Measurements from ENCODE around the gene COL27A1. TPM values are rescaled to one million over a fixed set of nuclear protein-coding genes. Genes with fewer than 3 reads are reported as not detected.

COL27A1 gene
- total RNA-seq, 4 donors from 2014 or later = 2.1 to 9.0 (median 3.8) TPM

DNA sequence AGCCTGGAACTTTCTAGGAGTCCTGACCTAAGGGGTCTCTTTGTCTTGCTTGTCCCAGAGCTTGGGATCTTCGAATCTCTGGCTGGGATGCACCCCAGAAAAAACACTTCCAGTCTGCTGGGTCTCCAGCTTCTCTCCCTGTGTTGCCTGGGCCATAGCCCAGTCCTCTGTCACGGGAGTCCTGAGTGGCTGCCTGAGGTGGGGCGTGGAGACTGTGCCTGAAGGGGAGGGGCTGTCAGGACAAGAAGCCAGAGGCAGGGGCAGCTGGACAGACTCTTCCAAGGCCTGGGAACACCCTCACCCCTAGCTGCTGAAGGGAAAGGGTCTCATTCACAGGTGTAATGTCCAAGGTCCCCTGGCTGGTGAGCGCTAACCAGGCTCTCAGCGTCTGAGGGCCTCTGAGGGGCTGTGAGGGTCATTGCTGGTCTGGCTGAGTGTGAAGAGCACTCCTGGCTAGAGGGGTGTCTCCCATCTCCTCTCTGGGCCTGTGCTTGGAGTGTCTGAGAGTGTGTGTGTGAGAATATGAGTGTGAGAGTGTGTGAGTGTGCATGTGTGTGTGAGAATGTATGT lies 20.4 kb upstream of the COL27A1 start:
- in situ Hi-C loops (cut with MboI; ENCODE audit: low pct_ligation_motif_present in 1 of 4, low pct_unique_long_range_greater_than_20kb in 1 of 4, low sequenced_read_pairs in 3 of 4) (no loop called here), intact Hi-C loops (cut with DNase I; ENCODE audit: low total_unique reads) (no loop called here)
- no peak for DNase-seq
- no peak for TF ChIP-seq POLR2AphosphoS5 (IDR thresholded peaks at IDR 0.05)
- no peak overlapping the region for H3K27ac ChIP-seq
- H3K4me1 ChIP-seq = no peaks in the 10 kb centered on the region
- no peaks in the 10 kb centered on the region for H3K36me3 ChIP-seq
- no peak overlapping the region for H3K4me3 ChIP-seq
- H3K9me3 ChIP-seq = no peaks in the 10 kb centered on the region
- no peaks in the 10 kb centered on the region for H3K27me3 ChIP-seq
- WGBS, 2 donors (ENCODE audit: low coverage in 1 of 2) = 55 to 85% methylated on average over 5 of the region's 5 CpGs

DNA sequence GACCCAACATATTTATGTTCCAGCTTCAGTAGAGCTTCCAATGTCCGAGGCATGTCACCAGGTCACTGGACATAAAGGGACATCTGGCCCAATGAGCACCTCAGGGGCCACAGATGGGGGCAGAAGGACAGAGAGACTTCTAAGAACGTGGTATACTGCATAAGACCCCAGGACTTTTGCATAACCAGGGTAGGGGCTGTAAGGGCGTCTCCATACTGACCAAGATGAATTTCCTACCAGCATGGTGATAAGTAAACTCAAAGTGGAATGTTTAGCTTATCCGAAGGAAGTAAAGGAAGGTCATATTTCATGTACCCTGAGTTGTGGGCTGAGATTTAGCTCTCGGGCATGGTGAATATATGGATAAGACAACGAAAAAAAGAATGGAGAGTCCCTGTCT lies 17.5 kb upstream of the COL27A1 start:
- DNase-seq = no peak
- H3K4me1 ChIP-seq = peaks cover 0 to 11% (median 2%) of the 10 kb centered on the region in 4 donors
- no peak overlapping the region for H3K4me3 ChIP-seq
- intact Hi-C loops (cut with DNase I; ENCODE audit: low total_unique reads) (no loop called here), in situ Hi-C loops (cut with MboI; ENCODE audit: low pct_ligation_motif_present in 1 of 4, low pct_unique_long_range_greater_than_20kb in 1 of 4, low sequenced_read_pairs in 3 of 4) (no loop called here)
- no peak overlapping the region for H3K27ac ChIP-seq
- no peaks in the 10 kb centered on the region for H3K9me3 ChIP-seq
- TF ChIP-seq POLR2AphosphoS5 (IDR thresholded peaks at IDR 0.05) = no peak
- TF ChIP-seq EP300 (IDR thresholded peaks at IDR 0.05; ENCODE audit: low read depth) = no peak
- no peak for TF ChIP-seq CTCF (IDR thresholded peaks at IDR 0.05)
- no peak for TF ChIP-seq POLR2A (IDR thresholded peaks at IDR 0.05)
- no peaks in the 10 kb centered on the region for H3K36me3 ChIP-seq
- H3K27me3 ChIP-seq = no peaks in the 10 kb centered on the region
- 79 to 100% methylated on average over 1 to 6 of the region's 6 CpGs for WGBS, 2 donors (ENCODE audit: low coverage in 1 of 2)

DNA sequence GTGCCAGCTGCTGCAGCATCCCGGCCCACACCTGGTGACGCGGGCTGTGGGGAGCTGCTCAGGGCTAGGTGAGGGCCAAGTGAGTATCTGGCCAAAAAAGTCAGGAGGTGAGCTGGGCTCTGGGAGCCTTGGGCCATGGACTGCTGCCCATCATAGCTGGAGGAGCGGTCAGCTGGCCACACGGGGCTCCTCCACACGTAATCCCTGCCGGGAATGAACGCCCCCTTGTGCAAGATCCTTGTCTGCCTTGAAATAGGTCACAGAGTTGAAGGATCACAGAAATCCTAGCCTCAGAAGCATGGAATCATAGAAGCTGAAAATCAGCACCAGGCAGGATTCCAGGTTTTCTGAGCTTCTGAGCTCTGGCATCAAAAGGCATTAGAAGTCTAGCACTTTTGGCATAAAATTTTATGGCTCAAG lies 16.8 kb upstream of the COL27A1 start:
- in situ Hi-C loops (cut with MboI; ENCODE audit: low pct_ligation_motif_present in 1 of 4, low pct_unique_long_range_greater_than_20kb in 1 of 4, low sequenced_read_pairs in 3 of 4) (no loop called here), intact Hi-C loops (cut with DNase I; ENCODE audit: low total_unique reads) (no loop called here)
- Histone ChIP-seq H3K36me3 (no peaks in the 10 kb centered on the region), H3K27ac (no peak overlapping the region), H3K27me3 (no peaks in the 10 kb centered on the region), H3K9me3 (no peaks in the 10 kb centered on the region), H3K4me3 (no peak overlapping the region), H3K4me1 (peaks cover 0 to 11% (median 2%) of the 10 kb centered on the region in 4 donors)
- DNase-seq = no peak
- no peak for TF ChIP-seq EP300 (IDR thresholded peaks at IDR 0.05; ENCODE audit: low read depth)
- TF ChIP-seq CTCF (IDR thresholded peaks at IDR 0.05) = no peak
- TF ChIP-seq POLR2A (IDR thresholded peaks at IDR 0.05) = no peak
- no peak for TF ChIP-seq POLR2AphosphoS5 (IDR thresholded peaks at IDR 0.05)
- 83% methylated on average over 8 of the region's 8 CpGs; no CpG with 5 or more reads in 1 of the 2 donors for WGBS, 2 donors (ENCODE audit: low coverage in 1 of 2)

GRCh38 chr9:114139071-114139470 lies 16.3 kb upstream of the COL27A1 start:
- Histone ChIP-seq H3K4me1 (peaks cover 0 to 11% (median 2%) of the 10 kb centered on the region in 4 donors), H3K36me3 (no peaks in the 10 kb centered on the region), H3K9me3 (no peaks in the 10 kb centered on the region), H3K4me3 (no peak overlapping the region), H3K27ac (no peak overlapping the region), H3K27me3 (no peaks in the 10 kb centered on the region)
- intact Hi-C loops (cut with DNase I; ENCODE audit: low total_unique reads) = no loop called here
- no peak for DNase-seq
- WGBS, 2 donors (ENCODE audit: low coverage in 1 of 2) = 86 to 90% methylated on average over 5 of the region's 5 CpGs
- TF ChIP-seq POLR2A (IDR thresholded peaks at IDR 0.05) (no peak), EP300 (IDR thresholded peaks at IDR 0.05; ENCODE audit: low read depth) (no peak)
- in situ Hi-C loops (cut with MboI; ENCODE audit: low pct_ligation_motif_present in 1 of 4, low pct_unique_long_range_greater_than_20kb in 1 of 4, low sequenced_read_pairs in 3 of 4) = no loop called here

GRCh38 chr9:114140401-114140800 lies 14.9 kb upstream of the COL27A1 start:
- Histone ChIP-seq H3K4me1 (peaks cover 0 to 11% (median 2%) of the 10 kb centered on the region in 4 donors), H3K27ac (no peak overlapping the region), H3K27me3 (no peaks in the 10 kb centered on the region), H3K9me3 (no peaks in the 10 kb centered on the region), H3K36me3 (no peaks in the 10 kb centered on the region), H3K4me3 (no peak overlapping the region)
- WGBS, 2 donors (ENCODE audit: low coverage in 1 of 2) = 80 to 98% methylated on average over 1 to 2 of the region's 2 CpGs
- no peak for DNase-seq
- intact Hi-C loops (cut with DNase I; ENCODE audit: low total_unique reads) = no loop called here
- in situ Hi-C loops (cut with MboI; ENCODE audit: low pct_ligation_motif_present in 1 of 4, low pct_unique_long_range_greater_than_20kb in 1 of 4, low sequenced_read_pairs in 3 of 4) = no loop called here
- TF ChIP-seq EP300 (IDR thresholded peaks at IDR 0.05; ENCODE audit: low read depth) = no peak

Measured in transverse colon (tissue), 4 donors.